ENCODE data around the gene RGS3. TPM values are rescaled to one million over a fixed set of nuclear protein-coding genes. Genes with fewer than 3 reads are reported as not detected.
A peak's percentile ranks its signal among the peaks of the same experiment; 100 is the strongest.

Gene RGS3
- total and polyA plus RNA-seq, 2 of the 13 experiments (the other 11 are each of a cell fraction or from before 2014, with no cell fraction given) = 17.1 to 28.8 TPM

DNA sequence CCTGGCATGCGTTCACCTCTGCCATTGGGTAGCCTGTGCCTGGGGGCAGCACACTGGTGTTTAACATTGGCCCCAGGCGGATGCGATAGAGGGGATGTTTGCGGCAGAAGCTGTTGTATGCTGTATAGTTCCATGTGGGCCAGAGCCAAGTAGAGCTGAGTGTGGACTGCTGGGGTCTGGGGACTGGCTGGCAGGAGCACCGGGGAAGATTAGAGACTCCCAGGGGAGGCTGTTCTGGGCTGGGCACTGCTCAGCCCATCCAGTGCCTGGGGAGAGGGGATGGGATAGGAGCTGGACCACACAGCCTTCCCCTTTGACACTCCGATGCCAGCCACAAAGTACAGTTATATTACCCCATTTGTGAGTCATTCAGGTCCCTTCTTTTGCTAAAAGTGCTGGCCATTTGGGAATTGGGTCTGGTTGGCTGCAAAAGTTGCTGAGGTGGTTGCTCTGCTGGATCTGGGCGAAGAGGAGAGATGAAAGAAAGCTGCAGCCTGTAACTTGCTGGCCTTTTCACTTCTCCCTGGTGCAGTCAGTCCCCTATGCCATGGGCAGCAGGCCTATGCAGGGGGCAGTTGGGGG lies 73.8 kb downstream of the RGS3 start:
- CTCF ChIA-PET (ENCODE audit: low intra/inter-chr PET ratio, low total read pairs) = no interaction called here
- Histone ChIP-seq H3K27me3 (ENCODE audit: control insufficient read depth in 1 of 2, insufficient read depth in 2 of 2, low read length in 2 of 2) (no peaks in the 10 kb centered on the region), H3K27ac (ENCODE audit: extremely low read length, insufficient read depth, low read length) (no peak overlapping the region), H3K4me3 (replicated peaks in 1 of 3; ENCODE audit: insufficient read depth in 1 of 3, low read depth in 2 of 3, low read length in 3 of 3) (no peak overlapping the region), H3K36me3 (replicated peaks in 1 of 2; ENCODE audit: control insufficient read depth in 1 of 2, insufficient read depth in 2 of 2, low read length in 2 of 2) (peaks cover 41 to 77% of the 10 kb centered on the region in 2 experiments), H2AFZ (ENCODE audit: low read length) (no peak overlapping the region), H3K4me2 (ENCODE audit: low read depth, low read length) (no peak overlapping the region), H3K79me2 (ENCODE audit: insufficient read depth, low read length) (no peaks in the 10 kb centered on the region), H3K4me1 (ENCODE audit: insufficient read depth, low read length) (no peaks in the 10 kb centered on the region), H3K9me3 (ENCODE audit: low read length) (no peaks in the 10 kb centered on the region), H4K20me1 (ENCODE audit: insufficient read depth, low read length) (no peaks in the 10 kb centered on the region), H3K9ac (ENCODE audit: insufficient read depth, low read depth, low read length) (no peak overlapping the region)
- POLR2A ChIA-PET = no interaction called here
- no TSS peak for BruUV-seq (replicated peaks)
- intact Hi-C loops (cut with micrococcal nuclease; ENCODE audit: unreplicated experiment) (no loop called here), in situ Hi-C loops (cut with HindIII; ENCODE audit: extremely low pct_ligation_motif_present, low pct_unique_long_range_greater_than_20kb) (no loop called here)
- no peak for FAIRE-seq
- 100% methylated on average over 4 of the region's 7 CpGs for WGBS (ENCODE audit: low lambda C conversion rate)
- TF ChIP-seq HOXA3 (CRISPR knock-in tag; IDR thresholded peaks at IDR 0.05) (no peak), AGO2 (optimal IDR thresholded peaks at IDR 0.05; ENCODE audit: low read depth, low read length) (peak; percentile 5)
- DNase-seq (ENCODE audit: low spot score) = no peak
- ATAC-seq = no peak

DNA sequence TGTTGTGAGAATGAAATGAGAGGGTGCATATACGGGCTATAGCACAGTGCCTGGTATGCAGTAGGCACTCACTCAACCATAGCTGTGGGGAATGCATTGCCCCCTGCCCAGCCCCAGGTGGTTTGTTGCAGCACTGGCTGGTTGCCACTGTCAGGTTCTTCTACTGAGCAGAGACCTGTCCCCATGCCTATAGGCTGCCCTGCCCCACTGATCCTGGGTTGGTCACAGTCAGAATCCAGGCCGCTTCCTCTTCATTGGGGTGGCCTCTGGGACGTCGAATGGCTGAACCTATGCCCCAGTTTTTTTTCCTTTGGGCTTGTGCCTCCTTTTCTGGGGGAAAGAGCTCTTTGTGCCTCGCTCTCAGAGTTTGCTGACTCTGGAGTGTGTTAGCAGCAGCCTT lies 74.6 kb downstream of the RGS3 start:
- in situ Hi-C loops (cut with HindIII; ENCODE audit: extremely low pct_ligation_motif_present, low pct_unique_long_range_greater_than_20kb) (no loop called here), intact Hi-C loops (cut with micrococcal nuclease; ENCODE audit: unreplicated experiment) (no loop called here)
- Histone ChIP-seq H2AFZ (ENCODE audit: low read length) (no peak overlapping the region), H3K79me2 (ENCODE audit: insufficient read depth, low read length) (no peaks in the 10 kb centered on the region), H3K4me2 (ENCODE audit: low read depth, low read length) (no peak overlapping the region), H3K9ac (ENCODE audit: insufficient read depth, low read depth, low read length) (no peak overlapping the region), H3K9me3 (ENCODE audit: low read length) (no peaks in the 10 kb centered on the region), H3K27me3 (ENCODE audit: control insufficient read depth in 1 of 2, insufficient read depth in 2 of 2, low read length in 2 of 2) (no peaks in the 10 kb centered on the region), H3K4me3 (replicated peaks in 1 of 3; ENCODE audit: insufficient read depth in 1 of 3, low read depth in 2 of 3, low read length in 3 of 3) (no peak overlapping the region), H3K4me1 (ENCODE audit: insufficient read depth, low read length) (no peaks in the 10 kb centered on the region), H3K36me3 (replicated peaks in 1 of 2; ENCODE audit: control insufficient read depth in 1 of 2, insufficient read depth in 2 of 2, low read length in 2 of 2) (peaks cover 40 to 81% of the 10 kb centered on the region in 2 experiments), H3K27ac (ENCODE audit: extremely low read length, insufficient read depth, low read length) (no peak overlapping the region), H4K20me1 (ENCODE audit: insufficient read depth, low read length) (no peaks in the 10 kb centered on the region)
- ChIA-PET CTCF (ENCODE audit: low intra/inter-chr PET ratio, low total read pairs) (no interaction called here), POLR2A (no interaction called here)
- FAIRE-seq (no peak), DNase-seq (ENCODE audit: low spot score) (no peak), ATAC-seq (no peak)
- no TSS peak for BruUV-seq (replicated peaks)
- 96% methylated on average over 5 of the region's 5 CpGs for WGBS (ENCODE audit: low lambda C conversion rate)
- TF ChIP-seq ATF1 (CRISPR knock-in tag; IDR thresholded peaks at IDR 0.05) (no peak), PAF1 (CRISPR knock-in tag; IDR thresholded peaks at IDR 0.05) (no peak)
